Measurements from ENCODE around the gene PERM1. TPM values are rescaled to one million over a fixed set of nuclear protein-coding genes. Genes with fewer than 3 reads are reported as not detected.

Gene PERM1
- total and polyA plus RNA-seq, 4 donors = 0.06 to 0.45 (median 0.15) TPM; not detected in 1

DNA sequence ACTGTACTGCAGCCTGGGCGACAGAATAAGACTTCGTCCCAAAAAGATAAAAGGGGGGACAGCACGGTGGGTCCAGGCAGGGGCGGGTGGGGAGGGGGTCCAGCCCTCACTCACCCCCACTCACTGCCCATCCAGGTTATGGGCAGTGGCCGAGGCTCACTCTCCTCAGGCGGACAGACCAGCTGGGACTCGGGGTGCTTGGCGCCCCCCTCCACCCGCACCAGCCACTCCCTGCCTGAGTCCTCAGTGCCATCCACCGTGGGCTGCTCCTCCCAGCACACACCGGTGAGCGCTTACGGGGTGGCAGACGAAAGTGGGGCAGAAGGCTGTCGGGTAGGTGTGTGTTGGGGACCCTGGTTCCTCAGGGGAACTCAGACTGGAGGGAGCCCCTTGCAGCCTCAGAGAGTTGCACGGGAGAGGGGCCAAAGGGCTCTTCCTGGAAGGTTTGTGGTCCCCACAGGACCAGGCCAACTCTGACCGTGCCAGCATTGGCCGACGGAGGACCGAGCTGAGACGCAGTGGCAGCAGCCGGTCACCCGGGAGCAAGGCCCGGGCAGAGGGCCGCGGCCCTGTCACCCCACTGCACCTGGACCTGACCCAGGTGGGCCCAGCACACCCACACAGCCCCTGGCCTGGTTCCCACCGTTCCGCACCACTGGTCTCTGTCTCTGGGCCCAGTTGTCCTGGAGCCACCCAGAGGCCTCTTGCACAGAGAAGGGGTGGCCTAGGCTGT, 9.0 kb downstream of the PERM1 start:
- H3K27ac ChIP-seq (ENCODE audit: low read depth in 1 of 2, low read length in 1 of 2) = no peak overlapping the region
- ATAC-seq (ENCODE audit: insufficient read depth, low FRiP score) = no peak
- peaks cover 0 to 6% (median 0%) of the 10 kb centered on the region in 5 donors for H3K4me1 ChIP-seq (ENCODE audit: control insufficient read depth in 5 of 5, insufficient read depth in 5 of 5, low read length in 5 of 5)
- peaks cover 0 to 48% (median 16%) of the 10 kb centered on the region in 3 donors for H3K27me3 ChIP-seq (ENCODE audit: control insufficient read depth in 3 of 3, insufficient read depth in 3 of 3, low read length in 2 of 3)
- TF ChIP-seq, protein P1, sequence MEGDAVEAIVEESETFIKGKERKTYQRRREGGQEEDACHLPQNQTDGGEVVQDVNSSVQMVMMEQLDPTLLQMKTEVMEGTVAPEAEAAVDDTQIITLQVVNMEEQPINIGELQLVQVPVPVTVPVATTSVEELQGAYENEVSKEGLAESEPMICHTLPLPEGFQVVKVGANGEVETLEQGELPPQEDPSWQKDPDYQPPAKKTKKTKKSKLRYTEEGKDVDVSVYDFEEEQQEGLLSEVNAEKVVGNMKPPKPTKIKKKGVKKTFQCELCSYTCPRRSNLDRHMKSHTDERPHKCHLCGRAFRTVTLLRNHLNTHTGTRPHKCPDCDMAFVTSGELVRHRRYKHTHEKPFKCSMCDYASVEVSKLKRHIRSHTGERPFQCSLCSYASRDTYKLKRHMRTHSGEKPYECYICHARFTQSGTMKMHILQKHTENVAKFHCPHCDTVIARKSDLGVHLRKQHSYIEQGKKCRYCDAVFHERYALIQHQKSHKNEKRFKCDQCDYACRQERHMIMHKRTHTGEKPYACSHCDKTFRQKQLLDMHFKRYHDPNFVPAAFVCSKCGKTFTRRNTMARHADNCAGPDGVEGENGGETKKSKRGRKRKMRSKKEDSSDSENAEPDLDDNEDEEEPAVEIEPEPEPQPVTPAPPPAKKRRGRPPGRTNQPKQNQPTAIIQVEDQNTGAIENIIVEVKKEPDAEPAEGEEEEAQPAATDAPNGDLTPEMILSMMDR (IDR thresholded peaks at IDR 0.05; ENCODE audit: control extremely low read depth, extremely low read depth) = no peak
- no peak for DNase-seq
- no peaks in the 10 kb centered on the region for H3K36me3 ChIP-seq (ENCODE audit: control insufficient read depth in 4 of 4, insufficient read depth in 4 of 4, low read length in 4 of 4)
- no peak overlapping the region for H3K4me3 ChIP-seq
- no peaks in the 10 kb centered on the region for H3K9me3 ChIP-seq (ENCODE audit: control insufficient read depth in 4 of 4, insufficient read depth in 3 of 4, low read length in 3 of 4)
- 85 to 86% methylated on average over 25 to 28 of the region's 28 CpGs for WGBS, 2 donors
- H3K9ac ChIP-seq (ENCODE audit: insufficient read depth in 1 of 2, low read length in 2 of 2) = no peak overlapping the region

DNA sequence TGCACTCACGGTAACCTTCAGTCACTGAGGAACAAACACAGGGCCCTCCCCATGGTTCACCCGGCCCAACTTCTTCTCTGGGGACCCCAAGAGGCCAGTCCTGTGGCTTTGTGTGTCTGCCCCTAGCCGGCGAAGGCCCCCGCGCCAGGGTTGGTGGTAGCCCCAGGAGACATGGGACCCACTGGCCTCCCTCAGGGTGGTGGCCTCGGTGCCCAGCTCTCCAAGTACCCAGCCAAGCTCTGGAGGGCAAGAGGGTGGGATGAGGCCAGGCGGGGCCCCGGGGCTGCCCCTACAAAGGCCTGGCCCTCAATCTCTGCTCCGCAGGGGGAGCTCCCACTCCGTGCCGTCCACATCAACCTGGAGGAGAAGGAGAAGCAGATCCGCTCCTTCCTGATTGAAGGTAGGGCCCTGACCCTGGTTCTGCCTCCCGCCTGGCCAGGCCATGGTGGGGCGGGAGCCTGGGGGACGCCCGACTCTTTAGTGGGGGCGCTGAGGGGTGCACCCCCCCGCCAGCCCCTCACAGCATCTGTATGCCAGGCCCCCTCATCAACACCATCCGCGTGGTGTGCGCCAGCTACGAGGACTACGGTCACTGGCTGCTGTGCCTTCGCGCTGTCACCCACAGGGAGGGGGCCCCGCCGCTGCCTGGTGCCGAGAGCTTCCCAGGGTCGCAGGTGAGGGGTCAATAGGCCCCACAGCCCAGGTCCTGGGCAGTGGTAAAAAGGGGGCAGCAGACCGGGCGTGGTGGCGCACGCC, 10.0 kb downstream of the PERM1 start:
- Histone ChIP-seq H3K9ac (ENCODE audit: insufficient read depth in 1 of 2, low read length in 2 of 2) (no peak overlapping the region), H3K36me3 (ENCODE audit: control insufficient read depth in 4 of 4, insufficient read depth in 4 of 4, low read length in 4 of 4) (no peaks in the 10 kb centered on the region), H3K27ac (ENCODE audit: low read depth in 1 of 2, low read length in 1 of 2) (no peak overlapping the region), H3K27me3 (ENCODE audit: control insufficient read depth in 3 of 3, insufficient read depth in 3 of 3, low read length in 2 of 3) (peaks cover 0 to 52% (median 16%) of the 10 kb centered on the region in 3 donors), H3K4me1 (ENCODE audit: control insufficient read depth in 5 of 5, insufficient read depth in 5 of 5, low read length in 5 of 5) (peaks cover 0 to 9% (median 0%) of the 10 kb centered on the region in 5 donors), H3K9me3 (ENCODE audit: control insufficient read depth in 4 of 4, insufficient read depth in 3 of 4, low read length in 3 of 4) (no peaks in the 10 kb centered on the region), H3K4me3 (no peak overlapping the region)
- TF ChIP-seq, protein P1 (IDR thresholded peaks at IDR 0.05; ENCODE audit: control extremely low read depth, extremely low read depth) = no peak
- ATAC-seq (ENCODE audit: insufficient read depth, low FRiP score) (no peak), DNase-seq (no peak)
- 80 to 82% methylated on average over 31 to 34 of the region's 34 CpGs for WGBS, 2 donors

- Histone ChIP-seq H3K4me1 (ENCODE audit: control insufficient read depth in 5 of 5, insufficient read depth in 5 of 5, low read length in 5 of 5) (peaks cover 0 to 13% (median 0%) of the 10 kb centered on the region in 5 donors), H3K27ac (ENCODE audit: low read depth in 1 of 2, low read length in 1 of 2) (no peak overlapping the region), H3K27me3 (ENCODE audit: control insufficient read depth in 3 of 3, insufficient read depth in 3 of 3, low read length in 2 of 3) (peaks cover 0 to 52% (median 16%) of the 10 kb centered on the region in 3 donors), H3K9ac (ENCODE audit: insufficient read depth in 1 of 2, low read length in 2 of 2) (no peak overlapping the region), H3K4me3 (no peak overlapping the region), H3K9me3 (ENCODE audit: control insufficient read depth in 4 of 4, insufficient read depth in 3 of 4, low read length in 3 of 4) (no peaks in the 10 kb centered on the region), H3K36me3 (ENCODE audit: control insufficient read depth in 4 of 4, insufficient read depth in 4 of 4, low read length in 4 of 4) (no peaks in the 10 kb centered on the region)
- 35 to 48% methylated on average over 41 to 42 of the region's 42 CpGs for WGBS, 2 donors
- TF ChIP-seq, protein P1 (IDR thresholded peaks at IDR 0.05; ENCODE audit: control extremely low read depth, extremely low read depth) = no peak
- DNase-seq (no peak), ATAC-seq (ENCODE audit: insufficient read depth, low FRiP score) (no peak)
Observed at GRCh38 chr1:970973-971730, 10.7 kb downstream of the PERM1 start.
